ENCODE data around the gene CCDC88B.
"Not testable (repeated sequence)": the region's sequence is repeated elsewhere in the genome, so short reads cannot be mapped to it uniquely, and the experiment has no call there.

The CCDC88B gene

DNA sequence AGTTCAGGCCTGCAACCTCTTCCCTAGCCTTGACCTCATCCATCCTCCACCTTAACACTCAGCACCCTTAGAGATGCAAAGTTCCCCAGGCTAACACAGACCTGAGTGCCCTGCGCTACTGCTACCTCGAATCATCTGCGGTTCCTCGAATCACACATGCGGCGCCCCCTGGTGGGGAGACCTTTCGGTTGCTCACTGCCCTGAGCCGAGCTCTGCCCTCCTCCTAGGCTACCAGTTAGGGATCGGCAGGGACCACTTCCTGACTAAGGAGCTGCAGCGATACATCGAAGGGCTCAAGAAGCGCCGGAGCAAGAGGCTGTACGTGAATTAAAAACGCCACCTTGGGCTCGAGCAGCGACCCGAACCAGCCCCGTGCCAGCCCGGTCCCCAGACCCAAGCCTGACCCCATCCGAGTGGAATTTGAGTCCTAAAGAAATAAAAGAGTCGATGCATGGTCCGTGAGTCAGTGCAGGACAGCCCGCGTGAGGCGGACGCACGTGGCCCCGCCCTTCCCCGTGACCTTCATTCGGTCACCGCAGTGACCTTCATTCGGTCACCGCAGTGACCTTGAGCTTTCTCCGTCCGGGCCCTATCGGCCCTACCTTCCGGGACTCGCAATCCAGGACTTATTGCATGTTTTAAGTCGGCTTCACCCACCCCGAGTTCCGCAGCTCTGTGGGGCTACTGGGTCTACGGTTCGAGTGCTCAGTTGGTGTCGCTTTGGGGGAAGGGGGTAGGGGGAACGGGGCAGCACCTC lies 35.5 kb upstream of the CCDC88B start:
- DNase-seq (ENCODE audit: low read depth), result peak; percentile 89

DNA sequence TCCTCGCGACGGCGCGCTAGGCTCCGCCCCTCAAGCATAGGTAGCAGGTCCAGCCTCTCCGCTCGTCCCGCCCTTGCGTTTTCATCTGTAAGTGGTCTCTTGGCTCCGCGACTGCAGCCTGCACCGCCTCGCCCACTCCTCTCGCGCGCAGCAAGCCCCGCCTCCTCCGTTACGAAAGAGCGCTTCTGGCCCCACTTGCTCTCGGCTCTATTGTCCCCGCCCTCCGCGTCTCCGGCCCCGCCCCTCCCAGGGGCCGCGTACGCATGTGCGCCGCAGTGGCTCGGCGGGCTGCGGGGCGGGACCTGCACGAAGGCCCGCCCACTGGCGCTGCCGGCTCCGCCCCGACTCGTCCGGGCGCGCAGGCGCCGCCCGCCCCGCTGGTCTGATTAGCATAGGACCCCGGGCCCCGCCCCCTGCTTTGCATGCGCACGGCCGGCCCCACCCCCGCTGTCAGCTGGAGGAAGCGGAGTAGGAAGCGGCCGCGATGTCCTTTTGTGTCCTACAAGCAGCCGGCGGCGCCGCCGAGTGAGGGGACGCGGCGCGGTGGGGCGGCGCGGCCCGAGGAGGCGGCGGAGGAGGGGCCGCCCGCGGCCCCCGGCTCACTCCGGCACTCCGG lies 34.8 kb upstream of the CCDC88B start, which contains the start of gene ESRRA:
Gene ESRRA (plus strand): TSS at position 450 of the 616 bp plus-strand sequence. CDS start 1,656 bp downstream, outside the sequence.
- peak; percentile 97 for DNase-seq (ENCODE audit: low read depth)

DNA sequence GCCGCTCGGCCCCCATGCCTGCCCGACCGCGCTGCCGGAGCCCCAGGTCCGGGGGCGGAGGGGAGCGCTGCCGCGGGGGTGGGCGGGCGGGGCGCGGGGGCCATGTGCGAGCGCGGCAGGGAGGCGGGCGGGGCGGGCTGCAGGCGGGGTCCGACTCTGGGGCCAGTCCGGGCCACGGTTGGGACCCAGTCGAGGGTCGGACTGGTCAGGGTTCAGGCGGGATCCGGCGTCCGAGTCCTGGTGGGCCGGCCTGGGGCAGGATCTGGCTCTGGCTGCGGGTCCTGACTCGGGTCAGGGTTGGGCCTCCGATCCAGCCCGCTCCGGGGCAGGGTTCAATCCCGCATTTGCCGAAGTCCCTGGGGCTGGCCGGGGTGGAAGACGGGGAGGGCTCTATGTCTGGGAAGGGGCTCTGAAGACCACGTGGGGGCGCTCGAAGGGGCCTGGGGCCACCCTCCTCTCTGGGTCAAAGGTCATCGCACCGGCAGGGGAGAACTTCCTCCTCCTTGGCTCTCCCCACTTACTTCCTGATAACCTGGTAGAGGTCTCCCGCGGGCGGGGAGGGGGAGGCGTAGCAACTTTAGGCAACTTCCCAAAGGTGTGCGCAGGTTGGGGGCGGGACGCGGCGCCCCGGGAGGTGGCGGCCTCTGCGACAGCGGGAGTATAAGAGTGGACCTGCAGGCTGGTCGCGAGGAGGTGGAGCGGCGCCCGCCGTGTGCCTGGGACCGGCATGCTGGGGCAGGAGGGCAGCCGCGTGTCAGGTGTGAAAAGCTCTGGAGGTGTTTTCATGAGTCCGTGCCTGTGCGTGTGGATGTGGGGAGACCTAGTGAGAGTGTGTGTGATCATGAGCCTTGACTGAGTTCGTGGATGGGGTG lies 34.1 kb upstream of the CCDC88B start:
- DNase-seq (ENCODE audit: low read depth), result peak; percentile 50

DNA sequence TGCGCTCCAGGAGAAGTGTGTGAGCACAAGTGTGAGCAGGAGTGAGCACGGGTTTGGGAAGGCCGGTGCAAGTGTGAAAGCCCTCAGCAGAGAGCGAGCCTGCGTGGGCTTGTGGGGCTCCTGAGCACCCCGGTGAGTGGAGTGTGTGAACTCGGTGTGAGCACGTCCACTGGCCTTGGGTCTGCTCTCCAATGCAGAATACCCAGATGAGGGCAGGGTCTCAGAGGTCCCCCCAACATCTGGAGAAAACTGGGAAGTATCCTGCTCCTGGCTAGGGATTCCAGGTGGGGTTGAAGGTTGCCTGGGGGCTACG lies 33.5 kb upstream of the CCDC88B start:
- no peak for DNase-seq (ENCODE audit: low read depth)

DNA sequence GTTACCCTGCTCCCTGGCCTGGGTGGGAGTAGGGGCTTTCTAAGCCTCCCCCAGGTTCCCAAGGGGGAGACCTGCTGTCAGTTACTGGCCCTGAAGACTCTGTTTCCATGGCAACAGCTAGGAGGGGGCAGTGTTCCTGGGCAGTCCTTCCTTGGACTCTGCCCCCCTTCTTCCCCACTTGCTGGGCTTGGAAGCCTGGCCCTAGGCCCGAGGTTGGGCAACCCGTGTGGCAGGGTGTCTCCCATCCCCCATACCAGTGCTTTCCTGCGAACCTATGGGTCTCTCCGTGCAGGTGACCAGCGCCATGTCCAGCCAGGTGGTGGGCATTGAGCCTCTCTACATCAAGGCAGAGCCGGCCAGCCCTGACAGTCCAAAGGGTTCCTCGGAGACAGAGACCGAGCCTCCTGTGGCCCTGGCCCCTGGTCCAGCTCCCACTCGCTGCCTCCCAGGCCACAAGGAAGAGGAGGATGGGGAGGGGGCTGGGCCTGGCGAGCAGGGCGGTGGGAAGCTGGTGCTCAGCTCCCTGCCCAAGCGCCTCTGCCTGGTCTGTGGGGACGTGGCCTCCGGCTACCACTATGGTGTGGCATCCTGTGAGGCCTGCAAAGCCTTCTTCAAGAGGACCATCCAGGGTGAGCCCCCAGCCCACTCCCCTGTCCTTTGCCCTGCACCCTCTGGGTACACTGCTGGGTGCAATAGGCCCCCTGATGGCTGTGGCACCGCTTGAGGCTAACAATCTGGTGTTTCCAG lies 33.0 kb upstream of the CCDC88B start:
- DNase-seq (ENCODE audit: low read depth), result peak; percentile 29

DNA sequence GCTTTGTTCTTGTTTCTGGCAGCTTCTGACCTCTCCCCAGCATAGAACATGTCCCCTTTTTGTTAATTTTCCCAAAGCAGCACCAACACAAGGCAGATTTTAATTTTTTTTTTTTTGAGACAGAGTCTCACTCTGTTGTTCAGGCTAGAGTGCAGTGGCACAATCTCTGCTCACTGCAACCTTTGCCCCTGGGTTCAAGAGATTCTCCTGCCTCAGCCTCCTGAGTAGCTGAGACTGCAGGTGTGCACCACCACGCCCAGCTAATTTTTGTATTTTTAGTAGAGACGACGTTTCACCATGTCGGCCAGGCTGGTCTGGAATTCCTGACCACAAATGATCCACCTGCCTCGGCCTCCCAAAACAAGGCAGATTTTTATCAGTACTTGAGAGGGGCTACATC lies 32.2 kb upstream of the CCDC88B start:
- not testable (repeated sequence) for DNase-seq (ENCODE audit: low read depth)

DNA sequence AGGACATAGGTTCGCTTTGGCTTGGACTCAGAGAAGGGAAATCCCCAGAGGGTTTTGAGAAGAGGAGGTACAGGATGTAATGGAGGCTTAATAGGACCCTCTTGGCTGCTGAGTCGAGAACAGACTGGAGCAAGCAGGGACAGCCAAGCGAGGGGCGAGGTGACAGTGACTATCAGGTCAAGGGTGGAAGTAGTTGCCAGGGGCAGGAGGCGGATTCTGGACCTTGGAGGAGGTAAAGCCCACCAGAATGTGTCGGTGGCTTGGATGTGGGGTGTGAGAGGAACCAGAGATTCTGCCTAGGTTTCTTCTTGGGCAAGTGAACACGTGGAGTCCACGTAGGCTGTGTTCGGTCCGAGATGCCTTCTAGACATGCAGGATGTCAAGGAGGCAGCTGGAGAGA lies 27.1 kb upstream of the CCDC88B start:
- no peak for DNase-seq (ENCODE audit: low read depth)

DNA sequence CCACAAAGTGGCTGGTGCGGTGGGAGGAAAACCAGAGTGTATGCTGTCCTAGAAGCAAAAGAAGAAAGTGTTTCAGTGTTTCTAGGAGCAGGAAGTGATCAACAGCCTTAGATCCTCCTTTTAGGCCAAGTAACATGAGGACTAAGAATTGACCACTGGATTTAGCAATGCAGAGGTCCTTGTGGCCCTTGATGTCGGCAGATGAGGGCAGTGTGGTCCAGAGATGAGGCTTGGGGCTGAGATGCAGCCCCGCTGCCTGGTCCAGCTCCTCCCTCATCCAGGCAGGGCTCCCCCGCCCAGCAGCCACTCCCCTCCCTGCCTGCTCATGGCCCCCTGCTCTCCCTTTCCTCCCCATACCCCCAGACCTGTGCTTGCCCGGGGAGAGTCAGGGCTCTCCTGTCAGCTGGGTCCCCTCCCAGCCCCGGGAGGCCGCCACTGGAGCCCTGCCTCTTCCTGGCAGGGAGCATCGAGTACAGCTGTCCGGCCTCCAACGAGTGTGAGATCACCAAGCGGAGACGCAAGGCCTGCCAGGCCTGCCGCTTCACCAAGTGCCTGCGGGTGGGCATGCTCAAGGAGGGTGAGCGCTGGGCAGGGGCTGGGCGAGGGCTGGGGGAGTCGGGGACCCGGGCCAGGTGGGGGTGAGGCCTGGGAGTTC lies 26.4 kb upstream of the CCDC88B start:
- no peak for DNase-seq (ENCODE audit: low read depth)

DNA sequence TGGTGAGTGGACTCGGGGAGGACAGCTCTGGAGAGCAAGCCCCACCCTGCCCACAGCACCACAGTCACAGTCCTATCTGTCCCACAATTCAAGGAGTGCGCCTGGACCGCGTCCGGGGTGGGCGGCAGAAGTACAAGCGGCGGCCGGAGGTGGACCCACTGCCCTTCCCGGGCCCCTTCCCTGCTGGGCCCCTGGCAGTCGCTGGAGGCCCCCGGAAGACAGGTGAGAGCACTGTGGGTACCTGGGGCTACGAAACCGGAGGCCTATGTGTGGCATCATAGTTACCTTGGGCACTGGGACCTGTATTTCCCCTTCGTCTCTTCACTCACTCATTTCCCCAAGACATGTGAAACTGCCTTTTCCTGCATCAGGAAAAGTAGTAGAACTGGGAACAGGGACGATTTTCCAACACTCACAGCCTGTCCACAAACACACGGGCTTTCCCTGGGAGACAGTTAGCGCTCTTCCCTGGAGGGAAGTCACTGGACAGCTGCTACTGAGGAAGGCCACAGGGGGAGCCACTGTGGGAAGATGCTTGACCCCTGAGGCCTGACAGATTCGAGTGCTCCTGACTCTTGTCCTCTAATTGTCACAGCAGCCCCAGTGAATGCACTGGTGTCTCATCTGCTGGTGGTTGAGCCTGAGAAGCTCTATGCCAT lies 25.7 kb upstream of the CCDC88B start:
- DNase-seq (ENCODE audit: low read depth), result no peak

DNA sequence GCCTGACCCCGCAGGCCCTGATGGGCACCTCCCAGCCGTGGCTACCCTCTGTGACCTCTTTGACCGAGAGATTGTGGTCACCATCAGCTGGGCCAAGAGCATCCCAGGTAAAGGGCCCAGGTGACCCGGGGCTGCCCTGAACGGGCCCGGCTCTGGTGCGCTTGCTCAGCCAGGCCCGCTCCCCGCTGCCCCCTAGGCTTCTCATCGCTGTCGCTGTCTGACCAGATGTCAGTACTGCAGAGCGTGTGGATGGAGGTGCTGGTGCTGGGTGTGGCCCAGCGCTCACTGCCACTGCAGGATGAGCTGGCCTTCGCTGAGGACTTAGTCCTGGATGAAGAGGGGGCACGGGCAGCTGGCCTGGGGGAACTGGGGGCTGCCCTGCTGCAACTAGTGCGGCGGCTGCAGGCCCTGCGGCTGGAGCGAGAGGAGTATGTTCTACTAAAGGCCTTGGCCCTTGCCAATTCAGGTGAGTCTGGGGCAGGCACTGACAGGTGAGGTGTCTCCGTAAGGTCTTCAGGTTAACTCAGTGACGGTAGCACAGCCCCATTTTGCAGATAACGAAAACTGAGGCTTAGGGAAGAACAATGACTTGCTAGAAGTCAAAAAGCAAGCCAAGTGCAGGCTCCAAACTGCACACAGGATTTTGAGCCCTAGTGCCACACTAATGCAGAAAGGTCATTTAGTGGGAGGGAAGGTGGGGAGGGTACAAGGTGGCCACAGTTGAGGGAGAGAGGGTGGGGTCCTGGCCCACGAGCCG lies 25.0 kb upstream of the CCDC88B start:
- DNase-seq (ENCODE audit: low read depth), result no peak

DNA sequence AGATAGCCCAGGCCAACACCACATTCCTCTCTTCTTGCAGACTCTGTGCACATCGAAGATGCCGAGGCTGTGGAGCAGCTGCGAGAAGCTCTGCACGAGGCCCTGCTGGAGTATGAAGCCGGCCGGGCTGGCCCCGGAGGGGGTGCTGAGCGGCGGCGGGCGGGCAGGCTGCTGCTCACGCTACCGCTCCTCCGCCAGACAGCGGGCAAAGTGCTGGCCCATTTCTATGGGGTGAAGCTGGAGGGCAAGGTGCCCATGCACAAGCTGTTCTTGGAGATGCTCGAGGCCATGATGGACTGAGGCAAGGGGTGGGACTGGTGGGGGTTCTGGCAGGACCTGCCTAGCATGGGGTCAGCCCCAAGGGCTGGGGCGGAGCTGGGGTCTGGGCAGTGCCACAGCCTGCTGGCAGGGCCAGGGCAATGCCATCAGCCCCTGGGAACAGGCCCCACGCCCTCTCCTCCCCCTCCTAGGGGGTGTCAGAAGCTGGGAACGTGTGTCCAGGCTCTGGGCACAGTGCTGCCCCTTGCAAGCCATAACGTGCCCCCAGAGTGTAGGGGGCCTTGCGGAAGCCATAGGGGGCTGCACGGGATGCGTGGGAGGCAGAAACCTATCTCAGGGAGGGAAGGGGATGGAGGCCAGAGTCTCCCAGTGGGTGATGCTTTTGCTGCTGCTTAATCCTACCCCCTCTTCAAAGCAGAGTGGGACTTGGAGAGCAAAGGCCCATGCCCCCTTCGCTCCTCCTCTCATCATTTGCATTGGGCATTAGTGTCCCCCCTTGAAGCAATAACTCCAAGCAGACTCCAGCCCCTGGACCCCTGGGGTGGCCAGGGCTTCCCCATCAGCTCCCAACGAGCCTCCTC lies 24.1 kb upstream of the CCDC88B start:
- not testable (repeated sequence) for DNase-seq (ENCODE audit: low read depth)

DNA sequence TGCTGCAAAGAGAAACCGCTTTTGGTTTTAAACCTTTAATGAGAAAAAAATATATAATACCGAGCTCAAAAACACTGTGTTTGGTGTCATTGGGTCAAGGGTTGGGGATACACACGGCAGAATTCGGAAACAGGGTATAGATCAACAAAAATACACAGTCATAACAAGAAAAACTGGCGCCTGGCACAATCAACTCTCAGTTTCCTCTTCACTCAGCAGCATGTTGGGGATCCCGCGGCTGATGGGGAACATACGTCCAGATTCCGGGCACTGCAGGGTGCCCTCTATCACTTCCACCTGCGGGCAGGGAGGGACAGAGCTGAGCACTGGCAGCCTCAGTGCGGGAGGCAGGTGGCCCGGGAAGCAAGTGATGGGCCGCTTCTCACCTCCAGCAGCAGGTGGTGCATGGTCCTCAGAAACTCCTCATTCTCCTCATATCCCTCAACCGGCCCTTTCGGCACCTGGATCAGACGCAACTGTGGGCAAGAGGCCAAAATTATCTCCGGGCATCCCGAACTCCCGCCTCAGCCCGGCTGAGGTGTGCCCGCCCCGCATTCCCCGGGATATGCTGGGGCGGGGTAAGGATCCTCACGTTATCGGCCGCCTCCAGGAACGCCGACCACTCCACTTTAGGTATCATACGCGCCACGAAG lies 23.2 kb upstream of the CCDC88B start:
- DNase-seq (ENCODE audit: low read depth), result no peak

DNA sequence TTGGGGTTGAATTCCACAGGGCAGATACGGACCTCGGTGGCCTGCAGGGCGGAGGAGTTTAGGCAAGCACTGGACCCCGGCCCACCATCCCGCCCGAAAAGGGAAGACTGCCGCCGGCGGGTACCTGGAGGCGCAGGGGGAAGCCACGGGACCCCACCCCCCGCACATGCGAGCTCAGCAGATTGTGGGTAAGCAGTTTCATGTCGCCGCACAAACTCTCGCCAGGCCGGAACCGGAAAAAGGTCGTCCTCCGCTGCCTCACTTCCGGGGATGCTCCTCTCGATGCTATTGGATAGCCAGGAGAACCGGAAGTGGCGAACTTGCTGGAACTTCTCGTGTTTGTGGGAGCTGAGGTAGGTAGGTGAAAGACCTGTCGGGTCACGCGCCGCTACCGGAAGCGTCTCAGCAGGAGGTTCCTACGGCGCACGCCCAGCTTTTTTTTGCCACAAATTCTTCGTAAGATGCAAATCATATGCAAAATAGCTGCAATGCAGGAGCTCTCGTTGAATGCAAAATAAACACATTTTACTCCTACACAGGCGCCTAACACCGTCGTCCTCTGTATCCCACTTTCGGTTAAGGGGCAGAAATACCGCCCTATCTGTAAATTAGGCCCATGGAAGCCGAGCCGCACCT lies 22.6 kb upstream of the CCDC88B start, which contains the start of gene TRMT112:
Gene TRMT112 (minus strand): TSS at position 235 of the 636 bp plus-strand sequence. CDS start 33 bp downstream, at position 202.
- peak; percentile 98 for DNase-seq (ENCODE audit: low read depth)

DNA sequence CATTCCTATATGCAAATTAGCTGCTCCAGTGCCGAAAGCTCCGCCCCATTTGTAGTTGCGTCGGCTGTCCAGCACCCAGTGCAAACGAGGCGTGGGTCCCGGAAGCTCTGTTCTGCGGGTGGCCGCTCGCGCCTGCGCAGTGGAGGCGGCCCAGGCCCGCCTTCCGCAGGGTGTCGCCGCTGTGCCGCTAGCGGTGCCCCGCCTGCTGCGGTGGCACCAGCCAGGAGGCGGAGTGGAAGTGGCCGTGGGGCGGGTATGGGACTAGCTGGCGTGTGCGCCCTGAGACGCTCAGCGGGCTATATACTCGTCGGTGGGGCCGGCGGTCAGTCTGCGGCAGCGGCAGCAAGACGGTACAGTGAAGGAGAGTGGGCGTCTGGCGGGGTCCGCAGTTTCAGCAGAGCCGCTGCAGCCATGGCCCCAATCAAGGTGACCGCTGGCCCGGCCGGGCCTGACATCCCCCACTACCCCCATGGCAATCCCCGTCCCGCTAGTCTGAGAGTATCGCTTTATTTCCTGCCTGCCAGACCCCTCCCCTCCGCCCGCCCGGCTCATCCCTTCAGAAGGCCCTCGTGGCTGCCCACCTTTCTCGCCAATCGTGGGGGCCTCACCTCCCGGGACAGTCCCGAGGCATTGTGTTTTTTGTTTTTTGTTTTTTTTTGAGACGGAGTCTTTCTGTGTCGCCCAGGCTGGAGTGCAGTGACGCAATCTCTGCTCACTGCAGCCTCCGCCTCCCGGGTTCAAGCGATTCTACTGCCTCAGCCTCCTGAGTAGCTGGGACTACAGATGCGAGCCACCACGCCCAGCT lies 21.8 kb upstream of the CCDC88B start, which contains the start of gene PRDX5:
Gene PRDX5 (plus strand): TSS at position 161 of the 805 bp plus-strand sequence. CDS start 95 bp downstream, at position 256.
- peak; percentile 98 for DNase-seq (ENCODE audit: low read depth)

DNA sequence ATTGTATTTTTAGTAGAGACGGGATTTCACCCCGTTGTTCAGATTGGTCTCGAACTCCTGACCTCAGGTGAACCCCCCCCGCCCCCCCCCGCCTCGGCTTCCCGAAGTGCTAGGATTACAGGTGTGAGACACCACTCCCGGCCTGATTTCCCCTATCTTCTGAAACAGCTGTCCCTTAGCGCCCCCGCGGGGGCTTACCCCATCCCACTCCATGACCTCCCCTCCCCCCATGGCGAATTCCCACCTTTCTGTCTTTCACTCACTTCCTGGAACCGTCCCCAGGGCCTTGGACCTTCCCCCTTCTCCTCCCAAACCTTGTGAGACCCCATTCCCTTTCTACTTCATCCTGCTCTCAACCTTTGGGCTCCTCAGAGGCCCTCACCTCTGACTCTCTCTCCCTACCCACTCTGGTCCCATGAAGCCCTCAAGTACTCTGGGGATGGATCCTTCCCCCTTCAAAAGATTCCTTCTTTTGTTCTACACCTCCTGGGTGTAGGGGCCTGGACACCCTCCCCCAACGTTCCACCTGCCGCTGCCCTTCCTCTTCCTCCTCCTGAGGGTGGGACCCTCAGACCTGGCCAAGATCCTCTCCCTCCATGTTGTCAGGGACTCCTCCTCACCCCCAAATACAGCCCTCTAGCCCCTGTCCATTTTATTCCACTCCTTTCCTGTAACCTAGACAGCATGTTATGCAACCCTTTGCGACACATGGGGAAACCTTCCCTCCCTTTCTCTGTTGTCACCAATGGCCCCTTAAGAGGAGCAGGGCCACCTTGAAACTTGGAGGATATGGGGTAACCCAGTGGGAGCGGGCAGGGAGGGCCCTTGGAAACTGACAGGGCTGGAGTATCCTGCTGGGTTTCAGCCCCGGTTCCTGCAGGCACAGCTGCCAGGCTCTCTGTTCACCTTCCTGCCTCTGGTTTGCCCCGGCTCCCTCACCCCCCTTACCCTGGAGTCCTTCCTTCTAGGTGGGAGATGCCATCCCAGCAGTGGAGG lies 20.9 kb upstream of the CCDC88B start:
- no peak for DNase-seq (ENCODE audit: low read depth)

DNA sequence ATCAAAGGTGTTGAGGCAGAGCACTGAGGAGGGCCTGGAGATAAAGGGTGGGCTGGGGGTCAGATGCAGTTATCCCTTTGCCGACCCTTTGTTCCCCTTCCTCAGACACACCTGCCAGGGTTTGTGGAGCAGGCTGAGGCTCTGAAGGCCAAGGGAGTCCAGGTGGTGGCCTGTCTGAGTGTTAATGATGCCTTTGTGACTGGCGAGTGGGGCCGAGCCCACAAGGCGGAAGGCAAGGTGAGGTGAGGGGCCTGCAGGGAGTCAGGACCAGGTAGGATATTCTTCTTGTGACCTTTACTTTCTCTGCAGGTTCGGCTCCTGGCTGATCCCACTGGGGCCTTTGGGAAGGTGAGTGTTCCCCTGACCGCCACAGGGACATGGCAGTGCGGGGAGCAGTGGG lies 19.4 kb upstream of the CCDC88B start:
- no peak for DNase-seq (ENCODE audit: low read depth)
